GM19193 (cell line): Measurements from ENCODE around the gene TMEM81.

Source experiments
- POLR2A ChIP-seq: IDR thresholded peaks from 4 replicates; pipeline ENCODE4 v1.6.1; 2011; ENCODE audit not compliant: insufficient read depth, insufficient read length; ENCODE audit errors: extremely low read depth

Gene TMEM81

DNA sequence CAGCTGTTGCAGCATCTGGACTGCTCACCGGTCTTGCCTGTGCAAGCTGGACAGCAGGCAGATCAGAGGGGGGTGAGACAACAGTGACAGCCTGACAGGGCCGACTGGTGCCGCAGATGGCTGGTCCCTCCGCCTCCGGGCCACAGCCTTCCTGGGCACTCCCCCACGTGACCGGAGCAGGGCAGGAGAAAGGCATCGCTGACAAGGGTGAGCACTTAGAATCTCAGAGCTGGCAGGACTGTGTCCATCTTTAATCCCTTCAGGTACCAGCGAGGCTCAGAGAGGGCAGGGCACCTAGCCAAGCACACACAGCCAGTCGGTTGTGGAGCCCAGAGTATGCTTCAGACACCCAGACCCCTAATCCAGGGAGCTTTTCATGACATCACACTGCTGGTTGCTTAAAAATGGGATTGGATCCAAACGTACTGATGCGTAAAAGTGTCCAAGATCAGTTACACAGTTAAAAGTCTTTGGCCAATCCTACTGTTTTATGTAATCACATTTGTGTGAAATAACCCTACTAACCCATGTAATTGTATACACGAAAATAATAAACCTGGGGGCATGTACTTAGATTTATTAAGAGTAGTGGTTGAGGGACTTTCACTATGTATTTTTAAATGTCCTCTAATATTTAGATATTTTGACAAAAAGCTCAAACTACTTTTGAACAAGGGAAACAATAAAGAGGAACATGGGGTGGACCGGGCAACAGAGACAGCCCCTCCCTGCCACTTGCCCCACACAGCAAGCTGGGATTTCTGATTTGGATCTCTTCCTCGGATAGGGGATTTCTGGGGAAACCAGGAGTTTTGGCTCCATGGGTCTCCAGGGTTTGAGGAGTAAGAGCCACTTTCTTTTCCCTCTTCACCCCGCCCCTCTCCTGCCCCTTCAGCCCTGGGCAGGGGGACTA, 42.0 kb downstream of the TMEM81 start:
- TF ChIP-seq POLR2A: no peak

DNA sequence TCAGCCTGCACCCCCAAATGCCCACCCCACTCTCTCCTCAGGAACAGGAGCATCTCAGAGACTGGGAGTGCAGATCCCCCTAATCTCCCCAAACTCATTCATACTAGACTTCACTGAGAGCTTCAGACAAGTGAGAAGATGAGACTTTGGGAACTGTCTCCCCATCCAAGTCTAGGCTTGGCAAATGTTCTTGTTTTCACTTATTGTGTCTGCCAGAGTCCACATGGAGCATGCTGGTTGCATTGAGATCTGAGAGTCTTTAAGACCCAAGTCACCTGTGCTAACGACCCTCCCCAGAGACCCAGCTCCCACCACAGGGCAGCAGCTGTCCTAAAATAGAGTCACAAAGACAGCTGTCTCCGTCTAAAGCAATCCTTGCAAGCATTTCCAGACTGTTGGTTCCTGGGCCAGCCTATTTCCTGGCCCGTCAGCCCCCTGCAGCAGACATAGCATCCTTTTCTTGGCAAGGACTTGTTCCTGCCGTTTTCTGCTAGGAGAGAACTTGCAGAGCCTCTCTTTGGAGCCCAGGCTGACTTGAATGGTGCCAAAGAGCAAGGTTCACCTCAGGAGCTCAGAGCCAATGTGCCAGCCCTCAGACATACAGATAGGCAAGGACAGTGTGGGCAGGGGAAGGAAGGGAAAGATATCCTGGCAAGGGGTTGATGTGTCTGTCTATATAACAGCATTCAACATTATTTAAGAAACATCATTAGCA, 43.1 kb downstream of the TMEM81 start:
- TF ChIP-seq POLR2A: no peak

GRCh38 chr1:205038132-205038786, 46.0 kb downstream of the TMEM81 start:
- no peak for TF ChIP-seq POLR2A

- TF ChIP-seq POLR2A: no peak
These were observed 46.7 kb downstream of the TMEM81 start for GRCh38 chr1:205037539-205037938.
